ENCODE measurements around the gene ST3GAL5.
"Not testable (repeated sequence)": the region's sequence is repeated elsewhere in the genome, so short reads cannot be mapped to it uniquely, and the experiment has no call there.

Gene ST3GAL5

DNA sequence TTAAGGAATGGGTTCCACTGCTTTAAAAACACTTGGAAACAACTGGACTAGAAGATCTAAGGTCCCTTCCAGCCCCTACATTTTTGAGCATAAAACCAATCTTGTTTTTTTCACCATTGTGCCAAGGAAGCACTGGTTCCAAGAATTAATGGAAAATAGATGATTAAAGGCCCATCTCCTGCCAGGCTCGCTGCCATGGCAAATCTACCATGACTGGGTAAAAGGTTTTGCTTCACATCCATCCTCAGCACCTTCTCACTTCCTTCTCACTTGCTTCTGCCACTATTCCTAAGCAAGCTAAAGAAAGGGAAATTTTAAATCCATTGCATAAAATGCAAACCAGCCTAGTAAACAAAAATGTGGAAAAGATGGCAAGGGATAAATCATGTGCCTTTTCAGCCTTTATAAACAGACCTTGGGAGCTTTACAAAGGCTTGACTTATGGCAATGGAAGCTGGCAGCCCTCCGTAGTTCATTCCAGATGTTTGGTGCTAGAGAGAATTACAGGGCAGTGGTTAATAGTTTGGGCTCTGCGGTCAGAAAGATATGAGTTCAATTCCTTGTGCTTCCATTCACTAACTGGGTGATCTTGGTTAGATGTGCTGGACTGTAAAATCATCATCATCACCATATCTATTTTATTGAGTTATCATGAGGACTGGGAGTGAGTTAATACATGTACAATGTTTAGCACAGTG, 27.0 kb upstream of the ST3GAL5 start:
- DNase-seq, result no peak

DNA sequence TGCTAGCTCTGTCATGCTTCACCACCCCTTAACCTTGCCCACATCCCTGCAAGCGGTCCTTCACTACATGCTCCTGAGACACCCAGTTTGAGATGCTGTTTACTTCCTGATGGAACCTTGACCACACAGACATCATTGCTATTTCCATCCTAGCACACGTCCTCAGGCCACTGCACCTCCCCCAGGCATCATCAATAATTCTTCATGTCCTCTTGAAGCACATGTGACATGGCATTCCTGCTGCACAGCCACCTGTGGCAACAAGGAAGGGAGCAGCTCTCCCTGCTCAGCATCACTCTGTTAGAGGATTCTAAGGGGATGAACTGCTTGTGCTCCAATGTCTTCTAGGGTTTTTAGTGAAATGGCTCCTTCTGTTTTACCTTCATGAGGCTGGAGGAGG, 26.1 kb upstream of the ST3GAL5 start:
- no peak for DNase-seq

DNA sequence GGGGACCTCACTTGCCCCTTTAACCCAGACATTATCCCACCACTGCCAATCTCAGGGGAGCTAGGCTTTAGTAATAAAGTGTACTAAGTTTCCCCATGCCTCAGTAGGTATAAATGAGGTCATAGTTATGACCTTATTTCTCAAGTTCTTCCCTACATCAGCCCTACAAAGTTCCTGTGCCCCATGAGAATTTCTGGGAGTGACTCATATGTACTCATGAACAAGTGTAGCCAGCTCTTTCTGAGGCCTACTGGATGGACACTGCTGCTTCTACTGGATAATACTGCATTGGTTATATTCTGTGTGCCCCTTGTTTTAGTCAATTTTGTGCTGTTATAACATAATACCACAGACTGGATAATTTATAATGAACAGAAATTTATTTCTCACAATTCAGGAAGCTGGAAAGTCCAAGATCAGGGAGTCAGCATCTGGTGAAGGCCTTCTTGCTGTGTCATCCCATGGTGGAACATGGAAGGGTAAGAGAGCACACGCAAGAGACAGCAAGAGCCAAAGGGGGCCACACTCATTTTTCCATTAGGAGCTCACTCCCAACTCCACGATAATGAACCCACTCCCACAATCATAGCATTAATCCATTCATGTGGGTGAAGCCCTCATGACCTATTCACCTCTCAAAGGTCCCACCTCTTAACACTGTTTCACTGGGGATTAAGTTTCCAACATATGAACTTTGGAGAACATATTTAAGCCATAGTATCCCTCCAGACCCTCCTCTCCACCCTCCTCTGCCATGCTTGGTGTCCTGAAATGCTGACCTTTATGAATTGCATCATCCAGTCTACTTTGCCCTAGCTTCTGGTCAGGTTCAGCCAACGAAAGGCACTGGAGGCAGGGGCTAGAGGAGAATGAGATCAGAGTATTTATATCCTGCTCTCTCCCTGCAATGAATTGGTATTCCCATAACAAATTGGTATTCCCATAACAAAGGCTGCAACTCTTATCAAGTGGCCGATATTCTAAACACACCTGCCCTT, 25.4 kb upstream of the ST3GAL5 start:
- DNase-seq, result no peak

DNA sequence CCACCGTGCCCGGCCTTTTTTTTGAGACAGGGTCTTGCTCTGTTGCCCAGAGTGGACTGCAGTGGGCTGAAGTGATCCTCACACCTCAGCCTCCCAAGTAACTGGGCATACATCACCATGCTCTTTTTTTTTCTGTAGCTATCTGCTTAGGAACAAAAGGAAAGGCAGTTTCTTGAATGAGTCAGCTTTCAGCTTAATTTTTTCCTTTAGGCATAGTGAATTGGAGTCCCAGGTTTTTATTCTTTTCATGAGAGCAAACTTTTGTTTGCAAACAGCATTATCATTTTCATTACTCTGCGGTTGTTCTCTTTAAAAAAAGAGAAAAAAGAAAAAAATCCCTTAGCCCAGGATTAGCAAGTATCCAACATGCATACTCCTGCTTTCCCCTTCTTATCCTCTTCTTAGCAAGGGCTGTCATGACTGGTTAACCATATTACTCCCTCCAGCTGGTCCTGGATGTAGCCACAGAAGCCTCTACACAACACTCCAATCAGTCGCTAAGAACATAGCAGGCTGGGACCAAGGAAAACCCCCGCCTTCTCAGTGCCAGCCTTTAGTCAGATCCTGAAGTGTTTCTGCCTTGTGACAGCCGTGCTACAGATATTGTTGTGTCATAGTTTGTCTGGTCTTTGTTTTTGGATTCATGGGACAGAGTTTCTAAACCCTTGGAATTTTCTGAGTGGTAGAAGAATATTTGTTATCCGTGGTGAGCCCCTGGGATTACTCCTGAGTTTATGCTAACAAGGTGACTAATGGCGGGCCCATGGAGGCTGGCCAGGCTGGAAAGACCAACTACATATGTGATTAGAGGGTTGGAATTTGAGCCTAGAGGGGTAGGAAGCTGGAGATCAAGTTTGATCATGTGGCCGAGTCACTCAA, 23.3 kb upstream of the ST3GAL5 start:
- no peak for DNase-seq

DNA sequence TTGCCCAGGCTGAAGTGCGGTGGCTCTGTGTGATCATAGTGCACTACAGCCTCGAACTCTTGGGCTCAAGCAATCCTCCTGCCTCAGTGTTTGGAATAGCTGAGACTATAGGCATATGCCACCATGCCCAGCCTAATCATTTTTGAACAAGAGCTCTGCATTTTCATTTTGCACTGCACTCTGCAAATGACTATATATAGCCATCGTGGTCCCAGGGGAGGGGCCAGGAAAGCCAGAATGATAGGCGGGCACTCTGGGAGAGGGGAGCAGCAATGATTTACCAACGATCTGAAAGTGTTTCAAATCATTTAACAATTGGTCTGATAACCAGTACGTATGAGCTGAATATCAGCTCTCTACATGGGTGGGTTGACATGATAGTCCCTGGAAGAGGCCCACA, 22.3 kb upstream of the ST3GAL5 start:
- no peak for DNase-seq

DNA sequence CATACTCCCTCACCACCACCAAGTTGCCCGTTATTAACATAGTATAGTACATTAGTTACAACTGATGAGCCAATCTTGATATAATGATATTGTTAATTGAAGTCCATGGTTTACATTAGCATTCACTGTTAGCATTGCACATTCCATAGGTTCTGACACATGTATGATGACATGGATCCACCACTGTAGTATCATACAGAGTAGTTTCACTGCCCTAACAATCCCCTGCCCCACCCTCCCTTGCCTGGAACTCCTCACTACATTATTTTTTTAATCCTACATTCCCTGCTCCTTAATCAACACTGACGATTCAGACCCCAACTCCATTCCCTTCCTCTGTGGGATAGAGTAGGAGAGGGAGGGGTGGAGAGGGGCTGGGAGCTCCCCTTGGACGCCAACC, 20.2 kb upstream of the ST3GAL5 start:
- DNase-seq, result no peak

DNA sequence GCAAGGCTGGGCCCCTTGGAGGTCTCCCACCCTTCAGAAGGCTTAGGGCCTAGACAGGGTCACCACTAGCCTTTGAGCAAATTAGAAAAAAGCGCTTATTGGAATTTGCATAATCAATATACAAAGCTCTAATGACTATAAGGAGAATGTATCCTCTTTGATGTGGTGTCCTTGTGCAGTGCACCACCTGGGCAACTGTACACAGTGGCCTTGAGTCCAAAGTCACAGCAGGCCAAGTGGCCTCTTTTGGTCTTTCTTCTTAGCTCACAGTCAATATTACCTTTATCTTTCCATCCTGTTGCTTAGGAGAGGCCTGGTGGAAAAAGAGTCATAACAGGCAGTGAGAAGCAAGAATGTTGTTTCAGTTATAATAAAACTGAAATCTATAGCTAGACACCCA, 19.7 kb upstream of the ST3GAL5 start:
- DNase-seq, result no peak

DNA sequence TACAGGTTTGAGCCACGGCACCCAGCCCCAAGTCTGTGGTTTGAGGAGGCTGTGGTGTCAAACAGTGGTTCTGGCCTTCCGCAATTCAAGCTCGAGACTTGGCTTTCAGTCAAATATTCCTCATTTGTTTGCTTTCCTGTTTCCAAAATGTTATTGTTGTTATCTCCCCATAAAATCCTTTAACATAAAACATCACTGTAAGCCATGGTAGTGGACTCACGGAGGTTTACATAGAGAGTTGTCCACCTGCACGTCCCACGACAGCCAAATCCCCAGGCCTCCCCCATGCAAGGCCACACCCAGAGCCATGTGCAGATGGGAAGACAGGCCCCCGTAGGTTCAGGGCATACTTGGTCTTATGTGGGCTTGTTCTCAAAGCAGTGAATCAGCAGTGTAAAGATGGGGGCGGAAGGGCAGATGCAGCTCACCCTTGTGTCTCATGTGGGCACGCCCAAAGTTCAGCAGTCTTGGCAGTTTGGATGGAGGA, 18.9 kb upstream of the ST3GAL5 start:
- DNase-seq, result no peak

DNA sequence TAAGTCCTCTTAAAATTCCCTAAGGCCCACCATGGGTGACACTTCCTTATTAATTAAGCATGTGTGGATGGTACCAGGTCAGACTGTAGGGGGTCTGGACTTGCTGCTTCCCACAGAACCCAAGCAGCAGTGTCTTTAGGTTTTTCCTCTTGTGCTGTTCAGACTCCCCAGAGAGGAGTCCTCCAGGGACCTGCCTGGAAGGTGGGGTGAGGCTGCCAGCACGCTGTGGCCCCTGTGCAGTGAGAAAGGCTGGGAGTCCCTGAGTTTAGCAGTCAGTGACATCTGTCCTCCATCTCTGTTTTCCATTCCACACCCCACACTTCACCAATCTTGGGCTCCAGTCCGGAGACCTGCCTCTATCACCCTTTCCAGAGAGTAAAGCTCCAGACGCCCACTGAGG, 18.0 kb upstream of the ST3GAL5 start:
- no peak for DNase-seq

DNA sequence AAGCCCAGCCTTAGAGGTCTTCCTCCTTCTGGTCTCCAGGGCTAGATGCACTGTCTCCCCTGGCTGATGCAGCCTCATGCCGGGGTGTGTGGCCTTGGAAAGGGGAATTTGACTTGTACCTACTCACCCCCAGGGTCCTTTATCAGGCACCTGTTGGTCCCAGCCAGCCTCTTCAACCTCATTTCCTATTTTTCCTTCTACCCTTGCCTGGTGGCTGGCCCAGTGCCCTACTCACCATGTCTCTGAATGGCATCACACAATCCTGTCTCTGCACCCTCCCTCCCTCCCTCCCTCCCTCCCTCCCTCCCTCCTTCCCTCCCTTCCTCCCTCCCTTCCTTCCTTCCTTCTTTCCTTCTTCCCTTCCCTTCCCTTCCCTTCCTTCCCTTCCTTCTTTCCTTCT, 17.1 kb upstream of the ST3GAL5 start:
- DNase-seq, result no peak

DNA sequence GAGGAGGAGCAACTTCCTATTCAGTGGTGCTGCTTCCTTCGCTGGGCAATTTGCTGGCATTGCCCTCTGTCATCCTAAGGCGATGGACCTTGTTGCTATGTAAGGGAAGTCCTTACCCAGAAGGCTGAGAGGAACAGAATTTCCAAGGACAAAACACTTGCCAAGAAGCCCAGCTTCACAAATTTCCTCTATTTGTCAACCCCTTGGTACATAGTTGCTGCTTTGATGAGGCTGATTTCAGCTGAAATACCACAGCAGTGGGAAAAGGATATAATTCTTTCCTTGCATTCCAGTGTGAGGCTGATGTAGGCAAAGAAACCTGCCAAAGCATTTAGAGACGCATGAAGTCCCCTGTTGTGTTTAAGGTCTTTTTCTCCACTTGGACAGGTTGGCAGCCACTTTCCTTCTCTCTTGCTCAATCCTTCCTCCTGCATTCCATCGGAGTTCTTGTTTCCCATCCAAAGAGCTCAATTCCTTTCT, 16.4 kb upstream of the ST3GAL5 start:
- no peak for DNase-seq

DNA sequence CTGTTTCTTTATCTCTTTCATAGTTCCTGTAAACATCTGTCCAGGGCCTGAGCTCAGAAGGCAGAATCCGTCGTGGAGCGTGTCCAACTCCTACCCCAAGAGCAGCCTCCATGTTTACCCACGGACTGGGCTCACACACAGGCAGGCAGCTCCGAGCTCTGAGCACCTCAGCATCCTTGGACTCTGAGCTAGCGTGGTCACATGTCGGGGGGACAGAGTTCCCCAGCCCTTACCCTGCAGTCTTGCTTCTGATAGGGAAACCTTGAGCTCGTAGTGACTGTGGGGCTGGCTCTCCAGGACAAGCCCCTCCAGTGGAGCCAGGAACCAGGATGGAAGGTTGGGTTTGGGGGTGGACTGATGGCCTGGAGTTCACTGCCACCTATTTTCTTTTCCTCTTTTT, 15.1 kb upstream of the ST3GAL5 start:
- DNase-seq, result no peak

DNA sequence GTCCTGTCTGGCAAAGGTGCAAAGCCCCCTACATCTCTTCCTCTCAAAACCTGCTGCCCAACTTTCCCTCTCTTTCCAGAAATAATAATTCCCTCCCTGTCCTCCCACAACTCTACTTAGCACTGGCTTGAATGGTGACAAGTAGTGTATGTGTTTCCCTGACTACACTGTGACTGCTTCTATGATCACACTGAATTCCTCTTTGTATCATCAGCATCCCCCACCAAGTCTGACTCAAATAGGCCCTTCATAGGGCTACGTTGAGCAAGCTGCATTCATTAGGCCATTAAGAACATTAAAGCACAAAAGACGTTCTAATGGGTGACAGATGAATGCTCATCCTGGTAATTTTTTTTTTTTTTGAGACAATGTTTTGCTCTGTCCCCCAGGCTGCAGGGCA, 13.7 kb upstream of the ST3GAL5 start:
- no peak for DNase-seq

DNA sequence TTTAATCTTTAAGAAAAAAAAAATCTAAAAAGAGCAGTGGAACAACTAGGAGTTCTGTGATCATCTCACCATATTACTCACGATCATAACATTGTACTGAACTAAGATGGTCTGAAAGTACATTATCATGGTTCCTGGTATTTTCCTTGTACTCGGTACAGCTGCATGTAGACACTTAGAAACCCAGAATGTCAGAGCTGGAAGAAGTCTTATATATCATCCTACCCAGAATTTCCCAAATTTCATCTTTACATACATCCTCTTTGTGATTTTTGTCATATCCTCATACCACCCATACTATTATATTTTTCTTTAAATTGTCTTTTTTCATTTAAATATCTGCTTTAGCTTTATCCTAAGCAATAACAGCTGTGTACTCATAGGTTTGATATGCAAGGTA, 12.4 kb upstream of the ST3GAL5 start:
- DNase-seq, result no peak

DNA sequence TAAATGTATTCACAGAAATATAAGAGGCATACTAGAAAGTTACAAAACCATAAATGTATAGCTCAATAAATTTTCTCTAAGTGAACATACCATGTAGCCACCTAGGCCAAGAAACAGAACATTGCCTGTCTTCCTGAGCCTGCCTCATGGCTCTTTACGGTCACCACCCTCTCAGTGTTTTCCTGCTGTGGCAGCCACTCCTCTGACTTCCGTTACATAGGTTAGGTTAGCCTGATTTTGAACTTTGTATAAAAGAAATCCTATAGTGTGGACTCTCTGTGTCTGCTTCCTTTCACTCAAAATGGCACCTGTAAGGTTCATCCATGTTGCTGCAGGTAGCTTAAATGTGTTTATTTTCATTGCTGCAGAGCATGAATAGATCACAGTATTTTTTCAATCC, 11.6 kb upstream of the ST3GAL5 start:
- no peak for DNase-seq

DNA sequence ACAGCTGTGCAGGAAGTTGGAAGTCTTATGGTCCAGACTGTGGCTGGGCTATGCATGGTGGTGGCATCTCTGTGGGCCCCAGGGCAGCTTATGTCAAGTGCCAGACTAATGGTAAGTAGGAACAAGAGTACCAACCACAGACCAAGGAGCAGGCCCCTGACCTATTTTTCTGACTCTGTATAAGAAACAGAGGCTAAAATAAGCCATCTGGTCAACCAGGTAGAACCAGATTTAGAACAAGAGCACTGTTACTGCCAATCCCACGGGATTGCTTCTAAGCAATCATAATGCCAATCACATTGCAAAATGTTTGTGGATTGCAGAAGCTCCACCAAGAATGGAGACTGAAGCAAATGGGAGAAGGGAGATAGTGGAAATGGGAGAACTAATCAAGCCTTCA, 11.1 kb upstream of the ST3GAL5 start:
- no peak for DNase-seq

DNA sequence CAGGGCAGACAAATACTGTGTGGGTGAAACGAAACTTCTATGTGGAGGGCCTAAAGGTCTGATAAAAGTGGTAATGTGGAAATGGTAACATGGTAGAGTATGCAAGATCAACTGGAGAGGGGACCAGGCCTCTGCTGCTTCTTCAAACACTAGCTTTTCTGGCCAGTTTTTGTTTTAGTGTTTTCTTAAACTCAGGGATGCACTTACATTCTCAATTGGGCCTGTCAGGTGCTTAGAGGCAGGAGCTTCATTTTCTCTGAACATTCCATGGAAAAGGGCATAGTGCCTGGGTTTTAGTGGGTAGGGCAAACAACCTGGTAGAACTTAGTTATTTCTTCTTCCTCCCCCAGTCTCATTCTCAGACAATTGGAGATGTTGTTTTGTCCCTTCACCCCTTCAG, 10.5 kb upstream of the ST3GAL5 start:
- DNase-seq, result no peak

DNA sequence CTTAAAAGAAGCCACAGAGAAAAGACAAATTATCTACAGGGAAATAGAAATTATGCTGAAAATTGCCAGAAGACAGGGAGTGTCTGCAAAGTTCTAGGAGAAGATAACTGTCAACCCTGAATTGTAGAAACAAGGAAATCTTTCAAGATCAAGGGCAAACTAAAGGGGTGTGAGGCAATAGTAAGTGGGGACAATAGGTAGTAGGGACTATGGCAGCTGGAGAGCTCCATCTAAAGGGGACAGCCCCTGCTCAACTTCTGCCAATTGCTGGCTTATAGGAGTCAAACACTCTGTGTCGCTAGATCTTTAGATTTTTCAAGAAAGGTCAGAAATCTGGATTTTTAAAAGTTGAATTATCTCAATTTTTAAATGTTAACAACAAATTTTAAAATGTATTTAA, 10.1 kb upstream of the ST3GAL5 start:
- DNase-seq, result no peak

DNA sequence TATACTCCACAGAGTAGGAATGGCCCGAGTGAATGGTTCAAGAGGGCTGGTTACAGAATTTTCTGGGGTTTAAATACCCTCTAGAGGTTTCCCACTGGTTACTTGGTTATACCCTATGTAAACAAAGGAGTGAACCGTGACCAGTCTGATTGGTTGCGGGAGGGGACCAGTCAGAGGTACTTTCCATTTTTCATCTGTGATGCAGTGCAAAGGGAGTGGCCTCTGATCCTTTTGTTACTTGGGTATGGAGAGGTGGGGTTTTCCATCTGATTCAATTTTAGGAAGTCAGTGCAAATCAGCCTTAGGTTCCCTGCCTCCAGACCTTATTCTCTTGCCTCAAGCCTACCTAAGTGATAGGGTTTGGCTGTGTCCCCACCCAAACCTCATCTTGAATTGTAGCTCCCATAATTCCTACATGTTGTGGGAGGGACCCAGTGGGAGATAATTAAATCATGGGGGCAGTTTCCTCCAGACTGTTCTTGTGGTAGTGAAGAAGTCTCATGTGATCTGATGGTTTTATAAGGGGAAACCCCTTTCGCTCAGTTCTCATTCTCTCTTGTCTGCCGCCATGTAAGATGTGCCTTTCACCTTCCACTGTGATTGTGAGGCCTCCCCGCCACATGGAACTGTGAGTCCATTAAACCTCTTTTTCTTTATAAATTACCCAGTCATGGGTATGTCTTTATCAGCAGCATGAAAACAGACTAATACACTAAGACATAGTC, 5.9 kb upstream of the ST3GAL5 start:
- DNase-seq, result not testable (repeated sequence)

DNA sequence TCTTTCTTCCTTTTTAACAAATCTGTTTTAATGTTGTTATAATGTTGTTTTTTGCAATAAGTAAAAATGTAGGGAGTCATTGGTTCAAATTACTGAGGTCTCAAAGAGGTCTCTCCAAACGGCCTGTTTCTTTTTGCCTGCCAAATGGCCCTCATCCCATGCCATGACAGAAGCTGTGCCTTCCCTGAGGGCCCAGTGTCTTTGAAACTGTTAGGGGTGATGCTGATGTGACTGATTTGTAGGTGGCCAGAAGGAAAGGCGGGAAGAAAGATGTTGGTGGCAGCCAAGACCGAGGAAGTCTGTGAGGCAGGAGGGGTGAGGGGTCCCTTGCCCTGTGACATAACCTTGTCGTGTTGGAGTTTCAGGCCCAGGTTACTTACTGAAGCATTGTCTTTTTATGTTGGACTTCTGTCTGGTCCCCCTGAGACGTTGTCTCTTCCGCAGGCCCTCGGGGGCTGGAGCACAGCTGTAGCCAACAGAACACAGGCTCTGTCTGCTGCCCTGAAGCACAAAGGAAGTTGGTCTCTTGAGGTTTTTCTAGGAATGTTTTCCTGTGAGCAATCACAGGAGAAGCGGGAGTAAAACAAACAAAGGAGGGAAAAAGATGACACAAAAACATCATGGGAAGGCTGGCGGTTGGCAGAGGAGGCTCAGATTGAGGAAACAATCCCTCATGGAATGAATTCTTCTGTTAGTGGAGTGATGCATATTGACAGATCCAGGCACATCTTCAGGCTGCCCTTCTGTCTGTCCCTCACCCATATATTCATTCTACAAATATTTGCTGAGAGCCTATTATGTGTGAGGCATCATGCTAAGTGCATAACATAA, 4.9 kb upstream of the ST3GAL5 start:
- no peak for DNase-seq

DNA sequence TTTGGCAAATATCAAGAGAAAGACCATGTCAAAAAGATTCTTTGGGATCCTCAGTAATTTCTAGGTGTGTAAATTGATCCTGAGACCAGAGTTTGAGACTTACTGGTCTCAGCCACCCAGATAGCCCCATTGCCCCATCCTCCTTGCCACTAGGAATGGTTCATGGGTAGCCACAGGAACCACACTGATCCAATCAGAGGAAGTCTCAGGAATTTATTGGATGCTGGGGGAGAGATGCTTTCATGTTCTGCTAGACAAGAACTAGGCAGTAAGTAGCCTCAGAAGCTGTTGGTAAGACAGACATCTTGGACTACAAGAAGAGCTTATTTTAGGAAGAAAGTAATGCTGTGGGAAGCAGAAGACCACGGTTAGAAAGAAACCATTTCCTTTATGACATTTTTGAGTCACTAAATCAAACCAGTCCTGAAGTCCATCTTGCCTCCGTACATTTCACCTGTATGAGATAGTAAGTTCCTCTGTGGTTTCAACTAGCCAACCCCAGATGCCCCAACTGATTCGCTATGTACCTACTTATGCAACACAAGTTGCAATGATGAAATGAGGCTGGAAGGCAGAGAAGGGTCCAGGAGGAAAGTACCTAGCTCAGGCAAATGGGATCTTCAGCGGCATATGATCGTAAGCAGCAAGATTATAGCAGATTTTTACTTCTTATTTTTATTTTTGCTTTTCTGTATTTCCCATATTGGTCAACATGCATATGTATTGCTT, 3.6 kb upstream of the ST3GAL5 start:
- DNase-seq, result no peak
